HG02884 (cell line): ENCODE measurements around the gene EPDR1.
"Not testable (repeated sequence)": the region's sequence is repeated elsewhere in the genome, so short reads cannot be mapped to it uniquely, and the experiment has no call there.

Experiments used
- ATAC-seq: cut with Tn5 transposase; IDR thresholded peaks from one replicate; pipeline ENCODE4 v1.9.1; 2021; ENCODE audit warnings: mild to moderate bottlenecking, moderate library complexity; ENCODE audit not compliant: unreplicated experiment

The EPDR1 gene

DNA sequence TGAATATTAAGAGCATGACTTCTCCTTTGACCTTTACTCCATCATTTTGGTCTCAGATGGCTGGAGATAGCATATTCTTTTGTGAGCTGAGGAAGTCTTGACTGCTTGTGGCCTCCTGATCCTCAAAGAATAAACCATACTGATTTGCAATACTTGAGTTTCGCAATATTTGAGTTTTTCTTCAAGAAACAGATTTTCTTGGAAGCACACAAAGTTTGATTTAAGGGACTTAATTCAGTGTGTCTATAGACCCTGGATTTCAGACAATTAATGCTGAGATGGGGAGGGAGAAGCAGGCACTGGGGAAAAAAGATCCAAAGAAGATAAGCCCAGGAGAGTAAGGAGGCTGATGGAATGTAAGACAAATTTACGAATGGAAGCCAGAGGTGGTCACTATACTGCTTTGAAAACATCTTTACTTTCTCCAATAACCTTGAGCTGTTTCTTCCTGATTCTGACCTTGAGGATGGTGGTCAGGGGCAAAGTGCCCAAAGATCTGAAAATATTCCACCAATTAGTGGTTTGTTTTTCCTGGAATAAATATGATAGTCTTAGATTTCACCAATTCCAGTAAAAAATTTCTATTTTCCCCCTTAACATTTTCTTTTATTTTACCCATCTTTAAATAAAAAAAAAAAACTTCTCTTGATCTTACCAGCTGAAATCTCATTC is 7.5 kb downstream of the EPDR1 start:
- no peak for ATAC-seq

DNA sequence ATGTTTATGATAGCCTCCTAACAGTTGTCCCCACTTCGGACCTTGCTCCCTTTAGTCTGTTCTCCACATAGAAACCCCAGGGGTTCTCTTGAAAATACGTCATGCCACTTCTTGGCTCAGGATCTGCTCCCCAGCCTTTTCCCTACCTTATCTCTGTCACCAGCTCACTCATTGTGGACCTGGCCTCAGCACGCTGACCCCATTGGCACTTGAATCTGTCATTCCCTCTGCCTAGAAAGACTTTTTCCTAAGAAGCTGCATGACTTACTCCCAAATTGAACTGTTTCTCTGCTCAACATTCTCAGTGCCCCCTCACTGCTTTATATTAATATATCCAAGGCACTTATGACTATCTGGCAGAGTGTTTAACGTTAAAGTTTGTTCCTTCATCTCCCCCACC is 8.4 kb downstream of the EPDR1 start:
- ATAC-seq = no peak

DNA sequence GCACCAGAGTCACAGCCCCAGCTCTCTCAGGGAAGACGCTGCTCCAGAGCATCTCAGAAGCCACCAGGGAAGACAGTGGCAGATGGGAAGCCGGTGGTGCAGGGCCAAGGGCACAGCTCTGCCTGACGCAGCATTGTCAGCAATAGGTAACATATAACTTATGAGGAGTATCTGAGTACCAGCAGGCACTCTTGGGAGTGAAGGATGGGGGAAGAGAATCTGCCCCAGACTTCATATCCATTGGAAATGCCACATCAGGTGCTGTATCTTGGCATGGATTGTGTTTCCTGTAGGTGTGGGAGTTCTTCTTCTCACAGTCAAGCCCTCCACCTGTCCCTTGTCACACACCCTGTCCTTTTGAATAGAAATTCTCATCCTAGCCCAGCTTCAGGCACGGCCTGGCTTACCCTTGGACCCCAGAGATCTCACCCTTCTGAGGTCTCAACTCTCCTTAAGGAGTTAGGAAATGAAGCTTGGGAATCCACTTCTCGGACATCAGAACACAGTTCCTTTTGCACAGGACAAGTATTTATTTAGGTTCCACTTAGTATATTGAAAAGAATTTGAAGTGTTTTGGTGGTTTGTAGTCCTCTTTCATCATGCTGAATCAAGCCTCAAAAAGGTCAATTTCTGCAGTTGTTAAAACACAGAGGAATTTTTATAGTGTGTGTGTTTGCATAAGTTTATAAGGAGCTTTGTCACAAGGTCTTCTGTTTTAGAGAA is 9.9 kb downstream of the EPDR1 start:
- ATAC-seq = no peak

DNA sequence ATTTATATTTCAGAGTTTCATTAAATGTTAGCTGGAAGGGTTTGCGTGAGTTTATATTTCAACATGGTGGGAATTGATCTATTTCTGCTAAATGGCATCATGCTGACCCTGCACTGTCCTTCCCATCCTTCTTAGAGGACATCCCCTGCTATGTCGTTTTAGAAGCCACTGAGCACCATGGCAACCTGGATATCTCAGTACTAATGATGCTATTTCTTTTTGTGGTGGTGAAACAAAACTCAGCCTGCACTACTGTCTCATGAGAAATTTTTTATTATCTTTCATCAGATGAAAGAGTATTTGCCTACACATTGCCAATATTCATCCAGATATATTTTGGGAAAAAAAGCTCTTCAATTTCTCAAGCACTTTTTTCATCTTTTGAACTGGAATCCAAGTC is 12.1 kb downstream of the EPDR1 start:
- ATAC-seq = no peak

DNA sequence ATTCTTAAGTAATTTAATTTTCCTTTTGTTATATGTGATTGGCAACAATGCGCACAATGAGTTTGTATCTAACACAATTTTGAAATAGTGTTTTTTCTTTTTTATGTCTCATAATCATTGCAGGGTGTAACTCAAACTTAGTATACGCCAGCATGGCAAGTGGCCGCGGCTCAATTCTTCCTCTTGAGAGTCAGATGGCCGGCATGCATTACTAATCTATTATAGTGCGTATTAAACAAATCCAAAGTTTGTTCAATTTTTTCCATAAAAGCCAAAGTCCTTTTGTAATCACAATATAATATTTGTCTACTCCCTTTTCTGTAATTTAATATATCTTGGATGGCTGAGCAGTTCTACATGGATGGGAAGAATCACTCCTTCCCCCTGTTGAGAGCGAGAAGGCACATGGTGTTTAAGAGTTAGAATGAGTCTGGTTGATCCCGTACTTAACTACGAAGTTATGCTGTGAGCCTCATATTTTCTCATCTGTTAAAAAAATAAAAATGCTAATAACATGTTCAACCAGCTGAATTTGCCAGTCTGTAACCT is 12.7 kb downstream of the EPDR1 start:
- ATAC-seq = no peak

DNA sequence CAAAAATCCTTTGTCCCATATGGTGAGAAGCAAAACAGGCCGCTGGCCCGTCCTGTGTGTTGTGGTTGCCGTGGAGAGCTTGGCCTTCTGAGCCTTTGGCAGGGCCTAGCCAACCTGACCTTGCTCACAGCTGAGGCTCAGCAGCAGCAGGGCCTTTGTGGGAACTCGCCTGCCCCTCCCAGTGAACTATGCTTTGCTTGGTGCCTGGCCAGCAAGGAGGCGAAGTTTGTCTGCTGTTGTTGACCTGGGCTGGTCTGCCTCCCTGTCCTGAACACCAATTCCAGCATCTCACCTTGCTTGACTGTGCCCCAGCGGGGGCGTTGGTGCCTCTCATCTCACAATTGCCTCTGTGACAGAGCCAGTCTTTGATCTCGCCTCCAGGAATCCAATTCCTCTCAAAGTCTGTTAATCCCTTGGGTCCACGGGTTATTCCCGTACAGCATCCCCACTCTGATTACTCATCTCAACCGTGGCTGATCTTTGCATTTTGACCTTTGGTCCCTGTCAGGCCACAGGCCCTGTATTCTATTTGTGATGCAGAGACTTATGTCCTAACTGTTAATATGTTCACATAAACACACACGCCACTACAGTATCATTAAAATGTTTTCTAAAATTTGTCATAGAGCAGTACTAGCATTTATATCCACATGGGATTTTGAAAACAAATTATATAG is 22.6 kb downstream of the EPDR1 start:
- no peak for ATAC-seq

DNA sequence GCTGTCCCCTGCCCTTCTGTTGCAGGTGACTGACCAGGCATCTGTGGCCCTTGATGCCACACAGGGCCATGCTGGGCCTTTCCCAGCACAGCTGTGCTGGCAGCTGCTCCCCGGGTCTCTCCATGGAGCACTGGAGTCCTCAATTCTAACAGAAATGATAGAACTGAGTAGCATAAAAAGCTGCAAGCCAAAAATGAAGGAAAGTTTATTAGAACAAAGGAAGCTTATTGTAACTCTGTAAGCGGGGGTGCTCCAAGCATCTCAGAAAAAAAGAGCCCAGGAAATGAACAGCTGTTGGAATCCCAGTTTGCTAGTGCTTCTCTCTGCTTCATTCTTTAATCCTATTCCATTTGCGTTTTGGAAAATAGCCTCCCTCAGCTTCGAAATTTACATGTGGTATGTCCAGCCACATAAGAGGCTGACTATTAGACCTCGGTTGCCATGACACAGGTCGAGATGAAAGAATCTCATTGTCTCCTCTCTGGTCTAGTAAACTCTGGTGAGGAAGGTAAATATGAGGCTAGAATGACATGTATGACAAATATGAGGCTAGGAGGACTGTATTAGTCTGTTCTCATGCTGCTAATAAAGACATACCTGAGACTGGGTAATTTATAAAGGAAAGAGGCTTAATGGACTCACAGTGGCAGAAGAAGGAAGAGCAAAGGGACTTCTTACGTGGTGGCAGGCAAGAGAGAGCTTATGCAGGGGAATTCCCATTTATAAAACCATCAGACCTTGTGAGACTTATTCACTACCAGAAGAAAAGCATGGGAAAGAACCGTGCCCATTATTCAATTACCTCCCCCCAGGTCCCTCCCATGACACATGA is 23.7 kb downstream of the EPDR1 start:
- ATAC-seq = no peak

DNA sequence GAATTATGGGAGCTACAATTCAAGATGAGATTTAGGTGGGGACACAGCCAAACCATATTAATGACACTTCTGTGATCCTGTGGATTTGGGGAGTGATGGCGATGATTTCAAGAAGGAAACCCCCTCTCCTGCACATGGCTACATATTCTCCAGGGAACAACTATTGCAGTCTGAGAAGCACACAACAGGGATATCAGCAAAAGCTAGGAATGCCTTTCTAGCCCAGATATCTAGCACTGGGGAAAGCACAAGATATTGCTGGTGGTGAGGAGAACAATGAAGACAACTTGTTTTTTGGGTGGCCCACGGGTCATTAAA is 24.3 kb downstream of the EPDR1 start:
- no peak for ATAC-seq

DNA sequence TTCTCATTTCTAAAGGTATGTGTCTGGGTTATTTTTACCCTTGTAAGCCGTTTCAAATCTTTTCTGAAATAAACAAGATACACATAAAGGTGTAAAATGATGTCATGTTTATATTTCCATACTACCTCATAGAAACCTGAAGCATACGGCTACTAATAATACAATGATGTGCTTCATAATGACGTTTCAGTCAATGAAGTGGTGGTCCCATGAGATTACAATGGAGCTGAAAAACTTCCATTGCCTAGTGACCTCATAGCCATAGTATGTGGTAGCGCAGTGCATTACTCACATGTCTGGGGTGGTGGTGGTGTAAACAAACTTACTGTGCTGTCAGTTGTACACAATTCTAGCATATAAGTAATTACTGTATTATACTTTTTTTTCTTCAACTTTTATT is 24.9 kb downstream of the EPDR1 start:
- no peak for ATAC-seq

DNA sequence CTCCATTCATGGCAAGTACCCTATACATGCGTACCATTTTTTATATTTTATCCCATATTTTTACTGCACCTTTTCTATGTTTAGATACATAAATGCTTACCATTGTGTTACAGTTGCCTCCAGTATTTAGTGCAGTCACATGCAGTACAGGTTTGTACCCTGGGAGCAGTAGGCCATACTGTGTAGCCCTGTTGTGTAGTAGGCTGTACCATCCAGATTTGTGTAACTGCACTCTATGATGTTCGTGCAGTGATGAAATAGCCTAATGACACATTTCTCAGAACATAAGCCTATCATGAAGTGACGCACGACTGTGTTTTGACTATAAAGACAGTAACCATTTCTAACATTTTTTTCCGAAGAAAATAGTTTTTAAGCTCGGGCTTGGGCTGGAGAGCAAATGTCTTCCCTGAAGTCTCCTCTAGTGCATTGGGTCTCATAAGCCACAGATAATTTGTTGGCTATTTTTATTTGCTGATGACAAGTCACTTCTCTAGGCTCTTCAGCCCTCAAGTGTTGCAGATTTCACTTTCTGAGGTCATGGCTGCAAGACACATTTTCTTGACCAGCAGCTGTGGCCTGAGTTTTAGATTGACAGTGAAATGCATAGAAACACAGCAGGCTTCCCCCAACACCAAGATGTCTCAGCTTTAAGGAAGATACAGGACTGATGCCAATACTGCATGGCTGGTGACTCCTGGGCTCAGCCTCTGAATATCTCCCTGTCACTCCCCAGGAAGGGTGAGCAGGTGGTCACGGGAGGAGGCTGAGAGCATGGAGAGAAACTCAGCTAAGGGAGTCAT is 26.9 kb downstream of the EPDR1 start:
- no peak for ATAC-seq

DNA sequence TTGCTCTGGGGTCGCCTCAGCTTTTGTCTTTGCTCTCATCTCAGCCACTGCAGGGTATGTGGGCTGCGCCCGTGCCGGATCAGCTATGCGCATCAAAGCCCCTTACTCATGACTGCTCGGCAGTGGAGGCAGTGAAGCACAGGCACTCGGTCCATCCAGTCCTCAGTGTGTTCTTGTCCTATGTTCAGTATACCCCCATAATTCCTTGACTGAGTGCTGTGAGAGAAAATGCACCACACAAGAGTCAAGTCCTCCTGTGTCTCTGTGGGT is 27.4 kb downstream of the EPDR1 start:
- no peak for ATAC-seq

DNA sequence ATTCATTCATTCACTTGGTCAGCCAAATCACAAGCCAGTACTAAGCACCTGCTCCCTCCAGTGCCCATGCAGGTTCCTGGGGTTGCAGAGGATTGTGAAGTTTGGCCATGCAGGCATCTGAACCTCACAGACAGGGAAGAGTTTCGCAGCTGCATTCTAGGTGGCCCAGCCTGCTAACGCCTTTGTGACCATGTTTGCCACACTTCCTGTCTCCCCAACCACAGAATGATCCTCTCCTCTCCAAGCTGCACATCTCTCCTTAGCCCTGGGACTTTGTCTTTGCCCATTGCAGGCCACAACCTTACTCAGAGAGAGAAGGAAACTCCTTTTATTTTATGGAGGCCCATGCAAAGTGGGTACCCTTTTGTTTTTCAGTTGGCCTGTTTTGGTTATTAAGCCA is 31.8 kb downstream of the EPDR1 start:
- ATAC-seq = no peak

DNA sequence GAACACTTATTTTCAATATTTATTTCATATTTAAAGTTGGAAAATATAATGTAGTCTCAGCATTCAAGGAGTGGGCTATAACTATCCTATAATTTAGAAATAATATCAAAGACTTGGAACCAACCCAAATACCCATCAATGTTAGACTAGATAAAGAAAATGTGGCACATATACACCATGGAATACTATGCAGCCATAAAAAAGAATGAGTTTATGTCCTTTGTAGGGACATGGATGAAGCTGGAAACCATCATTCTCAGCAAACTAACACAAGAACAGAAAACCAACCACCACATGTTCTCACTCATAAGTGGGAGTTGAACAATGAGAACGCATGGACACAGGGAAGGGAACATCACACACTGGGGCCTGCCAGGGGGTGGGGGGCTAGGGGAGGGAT is 33.8 kb downstream of the EPDR1 start:
- ATAC-seq = not testable (repeated sequence)

DNA sequence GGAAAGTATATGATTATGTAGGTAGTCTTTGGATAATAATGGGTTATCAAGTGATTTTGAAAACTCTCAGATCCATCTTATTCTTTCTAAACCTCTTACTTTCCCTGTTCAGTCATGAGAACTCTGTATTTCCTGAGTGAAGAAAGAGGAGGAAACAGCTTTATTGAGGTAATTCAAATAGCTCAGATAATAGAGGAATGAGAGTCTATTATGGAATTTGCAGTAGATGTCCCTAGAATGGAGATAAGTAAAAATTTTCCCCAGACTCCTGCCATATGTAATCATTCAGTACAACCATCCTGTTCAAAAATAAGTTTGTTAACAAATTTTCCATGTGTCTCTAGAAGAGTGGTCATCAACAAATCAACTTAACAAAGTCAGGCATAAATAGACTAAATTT is 36.4 kb downstream of the EPDR1 start:
- ATAC-seq = no peak

DNA sequence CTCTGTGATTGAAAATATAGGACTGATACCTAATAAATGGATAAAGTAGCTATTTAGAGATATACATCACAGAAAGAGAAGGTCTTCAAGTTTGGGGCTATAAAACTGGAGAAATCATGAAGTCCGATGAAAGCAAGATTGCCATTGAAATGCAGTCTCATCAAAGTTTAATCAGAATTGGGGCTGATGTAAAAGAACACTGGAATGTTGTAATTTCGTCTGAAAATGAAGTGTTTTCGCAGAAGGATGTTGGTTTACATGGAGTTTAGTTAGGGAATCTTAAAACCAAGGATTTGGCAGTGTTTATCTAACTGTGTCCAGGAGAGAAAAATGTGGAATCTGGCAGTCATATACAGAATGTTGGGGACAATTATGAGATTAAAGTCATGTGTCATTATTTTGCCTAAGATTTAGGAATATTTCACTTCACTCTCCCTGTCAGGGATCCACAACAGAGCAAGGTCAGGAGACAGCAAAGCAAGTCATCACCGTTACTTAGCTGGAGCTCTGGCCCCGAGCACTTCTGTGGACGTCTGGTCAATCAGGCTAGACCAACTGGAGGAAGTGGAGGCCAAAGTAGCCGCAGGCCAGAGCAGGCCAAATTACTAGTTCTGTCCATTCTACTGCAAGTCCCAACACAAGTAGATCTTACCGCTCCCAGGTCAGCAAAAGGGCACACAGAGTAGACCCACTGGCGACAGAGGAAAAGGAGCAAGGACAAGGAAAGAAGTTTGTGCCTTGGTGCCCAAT is 37.0 kb downstream of the EPDR1 start:
- ATAC-seq = no peak

DNA sequence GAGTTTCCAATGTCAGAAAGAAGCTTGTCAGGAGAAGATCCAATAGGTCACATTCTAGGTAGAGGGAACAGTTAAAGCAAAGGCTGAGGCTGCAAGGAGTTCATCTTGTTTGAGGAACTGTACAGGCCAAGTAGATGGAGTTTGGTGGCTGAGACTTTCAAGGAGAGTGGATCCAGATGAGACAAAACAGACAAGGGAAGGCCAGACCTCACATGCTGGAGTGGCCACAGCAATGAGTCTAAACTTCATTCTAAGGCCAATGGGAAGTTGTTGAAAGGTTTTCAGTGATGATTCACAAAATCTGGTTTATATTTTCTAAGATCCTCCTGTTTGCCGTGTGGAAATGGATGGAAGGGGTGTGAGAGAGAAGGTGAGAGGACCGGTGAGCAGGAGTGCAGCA is 40.0 kb downstream of the EPDR1 start:
- ATAC-seq = no peak

DNA sequence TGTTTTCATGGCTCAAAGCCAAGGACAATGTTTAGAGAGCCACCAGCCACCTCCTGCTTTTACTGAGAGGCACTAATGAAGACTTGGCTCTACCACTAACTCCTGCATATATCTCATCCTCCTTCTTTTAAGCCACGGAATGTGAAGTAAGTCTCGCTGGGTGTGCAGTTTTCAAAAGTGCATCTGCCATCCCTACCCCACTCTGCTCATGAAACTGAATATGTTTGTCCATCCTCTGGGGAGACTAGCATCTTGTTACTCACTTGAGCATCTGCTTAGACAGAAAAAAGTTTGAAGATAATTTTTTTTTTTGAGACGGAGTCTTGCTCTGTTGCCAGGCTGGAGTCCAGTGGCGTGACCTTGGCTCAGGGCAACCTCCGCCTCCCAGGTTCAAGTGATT is 40.8 kb downstream of the EPDR1 start:
- ATAC-seq = no peak

DNA sequence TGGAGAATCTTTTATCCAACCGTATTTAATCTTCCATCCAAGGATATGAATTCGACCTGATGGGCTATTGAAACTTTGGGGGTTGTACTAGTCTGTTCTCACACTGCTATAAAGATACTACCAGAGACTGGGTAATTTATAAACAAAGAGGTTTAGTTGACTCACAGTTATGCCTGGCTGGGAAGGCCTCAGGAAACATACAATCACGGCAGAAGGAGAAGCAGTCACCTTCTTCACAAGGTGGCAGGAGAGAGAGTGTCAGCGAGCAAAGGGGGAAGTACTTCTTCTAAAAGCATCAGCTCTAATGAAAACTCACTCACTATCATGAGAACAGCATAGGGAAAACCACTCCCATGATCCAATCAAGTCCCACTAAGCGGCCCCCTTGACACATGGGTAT is 43.8 kb downstream of the EPDR1 start:
- ATAC-seq = no peak

DNA sequence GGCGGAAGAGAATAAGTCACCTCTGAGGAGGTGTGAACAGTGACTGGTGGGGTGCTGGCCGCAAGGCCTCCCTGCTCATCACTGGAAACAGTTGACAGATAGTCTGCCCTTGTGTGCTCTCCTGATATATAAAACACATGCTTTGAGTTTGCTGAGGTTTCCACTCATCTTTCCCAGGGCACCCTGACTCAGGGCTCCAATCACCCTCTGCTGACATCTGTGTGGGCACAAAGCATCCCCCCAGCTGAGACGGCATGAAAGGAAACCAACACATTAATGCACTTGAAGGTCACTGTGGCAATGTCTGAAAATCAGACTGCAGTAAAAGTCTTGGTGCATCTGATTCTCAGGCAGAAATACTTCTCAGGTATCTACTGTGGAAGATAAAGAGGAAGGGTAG is 49.8 kb downstream of the EPDR1 start:
- no peak for ATAC-seq

DNA sequence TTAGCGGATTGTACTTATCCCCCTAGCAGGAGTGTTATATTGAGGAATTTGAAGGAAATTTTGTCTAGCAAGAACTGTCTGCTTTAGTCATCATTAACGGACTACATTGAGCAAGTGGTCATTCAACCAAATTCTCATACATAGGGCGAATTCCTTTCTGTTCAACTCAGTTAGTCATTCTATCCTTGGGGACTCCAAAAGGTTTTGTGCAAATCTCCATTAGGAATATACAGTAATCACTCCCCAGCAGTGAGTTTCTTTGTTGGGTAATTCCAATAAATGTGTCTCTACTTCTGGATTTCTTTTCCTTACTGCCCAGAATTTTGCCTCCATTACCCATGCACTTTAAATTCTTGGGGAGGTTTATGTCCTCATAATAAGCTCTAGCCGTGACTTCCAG is 51.1 kb downstream of the EPDR1 start:
- no peak for ATAC-seq
